Ammon's horn (tissue), 1 donor: ENCODE measurements around the gene PHF23.
"Not testable (repeated sequence)": the region's sequence is repeated elsewhere in the genome, so short reads cannot be mapped to it uniquely, and the experiment has no call there.

Source experiments
- DNase-seq: peaks from one replicate; pipeline ENCODE4 v3.0.0-alpha.2; 2016; ENCODE audit warnings: low spot score

Gene PHF23

GRCh38 chr17:7258731-7259554, 19.7 kb upstream of the PHF23 start:
- no peak for DNase-seq

GRCh38 chr17:7256766-7257456, 17.7 kb upstream of the PHF23 start:
- no peak for DNase-seq

- DNase-seq = no peak
Measured at GRCh38 chr17:7254511-7254910, 15.3 kb upstream of the PHF23 start.

- DNase-seq = no peak
Measured at GRCh38 chr17:7253082-7253481, 13.8 kb upstream of the PHF23 start.

- peak; percentile 94 for DNase-seq
Measured at GRCh38 chr17:7252176-7253043, 13.2 kb upstream of the PHF23 start, which contains the start of gene ELP5. Gene ELP5, plus strand, starts transcription at chr17:7252215. Its CDS starts 336 bp downstream, at chr17:7252551.

- peak; percentile 99 for DNase-seq
Measured at GRCh38 chr17:7251661-7252175, 12.5 kb upstream of the PHF23 start, which contains the start of gene CTDNEP1. Gene CTDNEP1, minus strand, starts transcription at chr17:7251734. Its CDS starts 438 bp downstream, at chr17:7251296.

- DNase-seq = no peak
Measured at GRCh38 chr17:7250695-7251627, 11.7 kb upstream of the PHF23 start.

GRCh38 chr17:7249830-7250229, 10.6 kb upstream of the PHF23 start:
- no peak for DNase-seq

- no peak for DNase-seq
Measured at GRCh38 chr17:7249214-7249613, 10.0 kb upstream of the PHF23 start.

- no peak for DNase-seq
Measured at GRCh38 chr17:7248796-7249195, 9.5 kb upstream of the PHF23 start.

GRCh38 chr17:7246779-7247178, 7.5 kb upstream of the PHF23 start:
- DNase-seq = no peak

GRCh38 chr17:7243838-7244237, 4.6 kb upstream of the PHF23 start:
- DNase-seq = not testable (repeated sequence)

- DNase-seq = no peak
Measured at GRCh38 chr17:7243453-7243729, 4.1 kb upstream of the PHF23 start.

GRCh38 chr17:7242717-7243452, 3.6 kb upstream of the PHF23 start:
- DNase-seq = peak; percentile 95

- DNase-seq = peak; percentile 97
Measured at GRCh38 chr17:7241783-7242716, 2.8 kb upstream of the PHF23 start, which contains the start of gene GABARAP. Gene GABARAP, minus strand, starts transcription at chr17:7242449. Its CDS starts 119 bp downstream, at chr17:7242330.

- no peak for DNase-seq
Measured at GRCh38 chr17:7241090-7241733, 2.0 kb upstream of the PHF23 start.

GRCh38 chr17:7240375-7240774, 1.1 kb upstream of the PHF23 start:
- peak; percentile 70 for DNase-seq

- no peak for DNase-seq
Measured at GRCh38 chr17:7238420-7239090, 702 bp downstream of the PHF23 start.
